ENCODE measurements around the gene RREB1. TPM values are rescaled to one million over a fixed set of nuclear protein-coding genes. Genes with fewer than 3 reads are reported as not detected.

The RREB1 gene
- total and polyA plus RNA-seq, 2 of the 4 experiments (the other 2 are of a cell fraction): 8.4 to 14.5 TPM

DNA sequence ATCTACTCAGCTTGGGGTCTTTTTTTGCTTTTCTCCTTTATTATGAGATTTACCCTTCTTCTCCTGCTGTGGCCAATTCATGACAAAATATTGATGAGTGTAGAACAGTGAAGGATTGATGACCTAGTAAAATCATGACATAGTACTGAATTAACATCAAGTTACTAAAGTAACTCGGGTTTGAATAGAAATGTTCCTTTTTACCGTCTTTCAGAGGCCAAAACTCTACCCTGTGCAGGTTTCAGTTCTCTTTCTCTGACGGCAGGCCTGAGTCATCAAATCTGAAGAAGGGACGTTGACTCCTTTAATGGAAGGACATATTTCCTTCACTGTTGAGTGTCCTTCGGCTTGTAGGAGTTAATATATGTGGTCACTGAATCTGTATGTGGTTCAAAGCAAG lies 80.7 kb downstream of the RREB1 start:
- dilution Hi-C loops (cut with HindIII; ENCODE audit: low sequenced_read_pairs, unreplicated experiment): no loop called here
- intact Hi-C loops (cut with micrococcal nuclease): no loop called here

More for the DNA sequence above, 80.7 kb downstream of the RREB1 start:
- Histone ChIP-seq H3K56ac (ENCODE audit: extremely low read depth, insufficient read depth, low read length) (no peak overlapping the region), H3K27me3 (ENCODE audit: control insufficient read depth, insufficient read depth, low read length) (no peaks in the 10 kb centered on the region), H3K23ac (ENCODE audit: low read depth, low read length) (no peak overlapping the region), H3K14ac (replicated peaks; ENCODE audit: low read depth, low read length) (no peak overlapping the region), H3K4me1 (ENCODE audit: control insufficient read depth, insufficient read depth, low read length) (no peaks in the 10 kb centered on the region), H2AK9ac (replicated peaks; ENCODE audit: low read depth, low read length, poor library complexity) (no peak overlapping the region), H2AK5ac (ENCODE audit: low read depth, low read length) (no peak overlapping the region), H3K4ac (ENCODE audit: low read depth, low read length) (no peak overlapping the region), H2BK5ac (ENCODE audit: low read depth, low read length, poor library complexity, severe bottlenecking) (no peak overlapping the region), H4K20me1 (ENCODE audit: insufficient read depth, low read length) (peaks cover 9% of the 10 kb centered on the region; the same call in 1 of the 2 replicates), H3K36me3 (ENCODE audit: control insufficient read depth, insufficient read depth, low read length) (peaks cover 34% of the 10 kb centered on the region), H4K91ac (ENCODE audit: insufficient read depth, low read depth, low read length) (no peak overlapping the region), H3K9me1 (ENCODE audit: insufficient read depth, low read length) (peaks cover 12% of the 10 kb centered on the region; the same call in 1 of the 2 replicates), H3K4me2 (ENCODE audit: low read depth, low read length) (no peak overlapping the region), H4K8ac (ENCODE audit: low read depth in 2 of 2, low read length in 2 of 2) (no peak overlapping the region), H2BK120ac (ENCODE audit: low read depth, low read length) (no peak overlapping the region), H2BK15ac (ENCODE audit: low read depth, low read length) (no peak overlapping the region), H4K5ac (ENCODE audit: low read depth, low read length) (no peak overlapping the region), H3K9ac (ENCODE audit: low read depth, low read length) (no peak overlapping the region), H2BK20ac (ENCODE audit: low read depth, low read length) (no peak overlapping the region), H3K4me3 (ENCODE audit: insufficient read depth, low read depth, low read length) (no peak overlapping the region), H3K9me3 (ENCODE audit: control insufficient read depth, insufficient read depth, low read length) (no peaks in the 10 kb centered on the region), H3K18ac (ENCODE audit: low read depth, low read length) (no peak overlapping the region), H2AFZ (replicated peaks; ENCODE audit: low read length, poor library complexity) (no peak overlapping the region), H3K79me1 (ENCODE audit: low read depth in 1 of 2, low read length in 2 of 2) (peaks cover 31 to 50% of the 10 kb centered on the region in 2 experiments), H3K27ac (ENCODE audit: insufficient read depth, low read length) (no peak overlapping the region)
- ChIA-PET POLR2A (ENCODE audit: unreplicated experiment) (no interaction called here), CTCF (no interaction called here)
- TF ChIP-seq, protein P1, sequence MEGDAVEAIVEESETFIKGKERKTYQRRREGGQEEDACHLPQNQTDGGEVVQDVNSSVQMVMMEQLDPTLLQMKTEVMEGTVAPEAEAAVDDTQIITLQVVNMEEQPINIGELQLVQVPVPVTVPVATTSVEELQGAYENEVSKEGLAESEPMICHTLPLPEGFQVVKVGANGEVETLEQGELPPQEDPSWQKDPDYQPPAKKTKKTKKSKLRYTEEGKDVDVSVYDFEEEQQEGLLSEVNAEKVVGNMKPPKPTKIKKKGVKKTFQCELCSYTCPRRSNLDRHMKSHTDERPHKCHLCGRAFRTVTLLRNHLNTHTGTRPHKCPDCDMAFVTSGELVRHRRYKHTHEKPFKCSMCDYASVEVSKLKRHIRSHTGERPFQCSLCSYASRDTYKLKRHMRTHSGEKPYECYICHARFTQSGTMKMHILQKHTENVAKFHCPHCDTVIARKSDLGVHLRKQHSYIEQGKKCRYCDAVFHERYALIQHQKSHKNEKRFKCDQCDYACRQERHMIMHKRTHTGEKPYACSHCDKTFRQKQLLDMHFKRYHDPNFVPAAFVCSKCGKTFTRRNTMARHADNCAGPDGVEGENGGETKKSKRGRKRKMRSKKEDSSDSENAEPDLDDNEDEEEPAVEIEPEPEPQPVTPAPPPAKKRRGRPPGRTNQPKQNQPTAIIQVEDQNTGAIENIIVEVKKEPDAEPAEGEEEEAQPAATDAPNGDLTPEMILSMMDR (conservative IDR thresholded peaks at IDR 0.05; ENCODE audit: low read depth, low read length): no peak
- TF ChIP-seq MAZ (IDR thresholded peaks at IDR 0.05; ENCODE audit: borderline replicate concordance, low read depth, low read length) (no peak), MAFK (IDR thresholded peaks at IDR 0.05; ENCODE audit: low read depth, low read length) (0 out of 2 replicates have a peak, but pooled peaks have one; percentile 6)
- in situ Hi-C loops (cut with MboI; ENCODE audit: low sequenced_read_pairs): no loop called here
- 100% methylated on average over 1 of the region's 5 CpGs; no CpG with 5 or more reads in 1 of the 2 experiments for WGBS, 2 experiments (ENCODE audit: extremely low coverage in 2 of 2, insufficient read length in 1 of 2)
- no peak for ATAC-seq (ENCODE audit: low read depth)
- no TSS peak for BruUV-seq (replicated peaks)
- no peak for DNase-seq
